Measurements from ENCODE around the gene CSRNP3. TPM values are rescaled to one million over a fixed set of nuclear protein-coding genes. Genes with fewer than 3 reads are reported as not detected.

Gene CSRNP3
- total and polyA plus RNA-seq, 5 donors from 2014 or later, result not detected

GRCh38 chr2:165639504-165639903 is 170.0 kb downstream of the CSRNP3 start:
- no peak overlapping the region for H3K27ac Mint-ChIP-seq
- Histone ChIP-seq H3K4me1 (ENCODE audit: control insufficient read depth, insufficient read depth, low read length, poor library complexity, severe bottlenecking) (no peaks in the 10 kb centered on the region), H3K27me3 (ENCODE audit: control insufficient read depth, insufficient read depth, low read length) (no peaks in the 10 kb centered on the region), H3K36me3 (ENCODE audit: control insufficient read depth, insufficient read depth, low read length) (no peaks in the 10 kb centered on the region), H3K9me3 (ENCODE audit: control insufficient read depth in 2 of 2, low read length in 2 of 2) (no peaks in the 10 kb centered on the region), H3K4me3 (ENCODE audit: low read depth, low read length) (no peak overlapping the region), H3K27ac (ENCODE audit: insufficient read depth, low read length, poor library complexity, severe bottlenecking) (no peak overlapping the region)
- DNase-seq (no peak), ATAC-seq (ENCODE audit: low read depth in 2 of 2) (no peak)
- H3K9me3 Mint-ChIP-seq, result no peaks in the 10 kb centered on the region
- H3K4me1 Mint-ChIP-seq, result no peaks in the 10 kb centered on the region
- no peak overlapping the region for H3K4me3 Mint-ChIP-seq
- H3K36me3 Mint-ChIP-seq, result no peaks in the 10 kb centered on the region
- peaks cover 4% of the 10 kb centered on the region for H3K27me3 Mint-ChIP-seq

GRCh38 chr2:165640247-165640929 is 170.9 kb downstream of the CSRNP3 start:
- no peak overlapping the region for H3K4me3 Mint-ChIP-seq
- no peaks in the 10 kb centered on the region for H3K36me3 Mint-ChIP-seq
- no peaks in the 10 kb centered on the region for H3K36me3 ChIP-seq (ENCODE audit: control insufficient read depth, insufficient read depth, low read length)
- H3K4me1 ChIP-seq (ENCODE audit: control insufficient read depth, insufficient read depth, low read length, poor library complexity, severe bottlenecking), result no peaks in the 10 kb centered on the region
- H3K4me3 ChIP-seq (ENCODE audit: low read depth, low read length), result no peak overlapping the region
- H3K27ac Mint-ChIP-seq, result no peak overlapping the region
- no peaks in the 10 kb centered on the region for H3K9me3 ChIP-seq (ENCODE audit: control insufficient read depth in 2 of 2, low read length in 2 of 2)
- ATAC-seq (ENCODE audit: low read depth in 2 of 2) (no peak), DNase-seq (no peak)
- H3K4me1 Mint-ChIP-seq, result no peaks in the 10 kb centered on the region
- no peak overlapping the region for H3K27ac ChIP-seq (ENCODE audit: insufficient read depth, low read length, poor library complexity, severe bottlenecking)
- peaks cover 4% of the 10 kb centered on the region for H3K27me3 Mint-ChIP-seq
- H3K27me3 ChIP-seq (ENCODE audit: control insufficient read depth, insufficient read depth, low read length), result no peaks in the 10 kb centered on the region
- H3K9me3 Mint-ChIP-seq, result no peaks in the 10 kb centered on the region

GRCh38 chr2:165645930-165646831 is 176.7 kb downstream of the CSRNP3 start:
- Mint-ChIP-seq H3K27me3 (peaks cover 4% of the 10 kb centered on the region), H3K9me3 (peaks cover 0 to 2% (median 0%) of the 10 kb centered on the region in 7 donors), H3K4me3 (no peak overlapping the region), H3K27ac (no peak overlapping the region), H3K4me1 (no peaks in the 10 kb centered on the region), H3K36me3 (no peaks in the 10 kb centered on the region)
- H3K36me3 ChIP-seq (ENCODE audit: control insufficient read depth, insufficient read depth, low read length), result no peaks in the 10 kb centered on the region
- no peak overlapping the region for H3K27ac ChIP-seq (ENCODE audit: insufficient read depth, low read length, poor library complexity, severe bottlenecking)
- H3K4me3 ChIP-seq (ENCODE audit: low read depth, low read length), result no peak overlapping the region
- H3K4me1 ChIP-seq (ENCODE audit: control insufficient read depth, insufficient read depth, low read length, poor library complexity, severe bottlenecking), result no peaks in the 10 kb centered on the region
- no peak for DNase-seq
- no peaks in the 10 kb centered on the region for H3K27me3 ChIP-seq (ENCODE audit: control insufficient read depth, insufficient read depth, low read length)
- no peak for ATAC-seq (ENCODE audit: low read depth in 2 of 2)
- H3K9me3 ChIP-seq (ENCODE audit: control insufficient read depth in 2 of 2, low read length in 2 of 2), result no peaks in the 10 kb centered on the region

DNA sequence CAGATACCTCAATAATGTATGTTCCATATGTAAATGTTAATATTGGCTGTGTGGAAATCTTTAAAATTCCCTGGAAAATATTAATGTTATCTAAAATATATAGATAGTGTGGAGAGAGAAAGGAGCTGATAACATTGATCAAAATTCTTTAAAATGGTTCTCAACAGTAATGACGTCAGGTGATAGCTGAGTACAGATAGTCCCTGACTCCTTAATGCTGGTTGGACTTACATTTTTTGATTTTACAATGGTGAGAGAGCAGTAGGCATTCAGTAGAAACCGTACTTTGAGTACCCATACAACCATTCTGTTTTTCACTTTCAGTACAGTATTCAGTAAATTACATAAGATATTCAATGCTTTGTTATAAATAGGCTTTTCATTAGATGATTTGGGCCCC is 177.9 kb downstream of the CSRNP3 start:
- Mint-ChIP-seq H3K27me3 (peaks cover 8% of the 10 kb centered on the region), H3K36me3 (no peaks in the 10 kb centered on the region), H3K4me1 (no peaks in the 10 kb centered on the region), H3K4me3 (no peak overlapping the region), H3K9me3 (peaks cover 0 to 2% (median 0%) of the 10 kb centered on the region in 7 donors), H3K27ac (no peak overlapping the region)
- H3K36me3 ChIP-seq (ENCODE audit: control insufficient read depth, insufficient read depth, low read length), result no peaks in the 10 kb centered on the region
- H3K4me1 ChIP-seq (ENCODE audit: control insufficient read depth, insufficient read depth, low read length, poor library complexity, severe bottlenecking), result no peaks in the 10 kb centered on the region
- no peaks in the 10 kb centered on the region for H3K27me3 ChIP-seq (ENCODE audit: control insufficient read depth, insufficient read depth, low read length)
- H3K27ac ChIP-seq (ENCODE audit: insufficient read depth, low read length, poor library complexity, severe bottlenecking), result no peak overlapping the region
- DNase-seq (no peak), ATAC-seq (ENCODE audit: low read depth in 2 of 2) (no peak)
- H3K4me3 ChIP-seq (ENCODE audit: low read depth, low read length), result no peak overlapping the region
- H3K9me3 ChIP-seq (ENCODE audit: control insufficient read depth in 2 of 2, low read length in 2 of 2), result no peaks in the 10 kb centered on the region

DNA sequence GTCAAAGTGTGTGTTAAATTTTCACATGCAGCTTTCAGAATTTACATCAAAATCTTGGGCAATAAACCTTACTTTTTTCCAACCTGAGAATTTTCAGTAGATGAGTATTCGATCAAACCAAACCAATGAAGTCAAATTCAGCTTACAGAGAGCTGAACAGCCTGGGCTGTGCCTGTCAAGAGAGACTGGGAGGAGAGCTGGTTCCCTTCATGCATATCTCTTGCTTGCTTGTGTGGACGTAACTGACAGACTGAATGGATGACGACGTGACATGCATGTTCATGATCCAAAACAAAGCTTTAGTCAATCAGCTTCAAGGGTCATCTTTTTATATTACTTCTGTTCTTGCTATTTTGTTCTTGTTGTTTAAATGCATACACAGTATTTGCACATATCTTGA is 179.3 kb downstream of the CSRNP3 start:
- peaks cover 0 to 2% (median 0%) of the 10 kb centered on the region in 7 donors for H3K9me3 Mint-ChIP-seq
- H3K36me3 Mint-ChIP-seq, result no peaks in the 10 kb centered on the region
- no peaks in the 10 kb centered on the region for H3K4me1 Mint-ChIP-seq
- peaks cover 6% of the 10 kb centered on the region for H3K27me3 Mint-ChIP-seq
- DNase-seq, result no peak
- Histone ChIP-seq H3K36me3 (ENCODE audit: control insufficient read depth, insufficient read depth, low read length) (no peaks in the 10 kb centered on the region), H3K9me3 (ENCODE audit: control insufficient read depth in 2 of 2, low read length in 2 of 2) (no peaks in the 10 kb centered on the region), H3K4me3 (ENCODE audit: low read depth, low read length) (no peak overlapping the region), H3K27ac (ENCODE audit: insufficient read depth, low read length, poor library complexity, severe bottlenecking) (no peak overlapping the region), H3K4me1 (ENCODE audit: control insufficient read depth, insufficient read depth, low read length, poor library complexity, severe bottlenecking) (no peaks in the 10 kb centered on the region), H3K27me3 (ENCODE audit: control insufficient read depth, insufficient read depth, low read length) (no peaks in the 10 kb centered on the region)
- no peak for ATAC-seq (ENCODE audit: low read depth in 2 of 2)
- H3K4me3 Mint-ChIP-seq, result no peak overlapping the region
- no peak overlapping the region for H3K27ac Mint-ChIP-seq

DNA sequence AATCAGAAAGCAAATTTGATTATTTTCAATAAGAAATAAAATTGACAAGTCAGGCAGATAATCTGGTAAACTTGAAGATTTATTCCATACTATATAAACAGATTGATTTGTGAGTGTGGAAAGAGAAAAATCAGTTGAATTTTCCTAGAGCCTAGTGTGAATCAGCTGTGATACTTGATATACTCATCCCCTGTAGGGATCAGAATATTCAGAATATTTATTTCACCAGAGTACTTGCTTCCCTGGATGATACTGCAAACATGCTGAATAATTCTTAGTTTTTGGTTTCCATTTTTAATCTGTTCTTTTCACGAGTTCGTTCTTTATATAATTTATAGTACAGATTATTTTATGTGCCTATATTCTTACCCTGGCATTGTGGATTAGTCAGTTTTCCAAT is 181.7 kb downstream of the CSRNP3 start:
- ATAC-seq (ENCODE audit: low read depth in 2 of 2) (no peak), DNase-seq (no peak)
- Mint-ChIP-seq H3K4me3 (no peak overlapping the region), H3K4me1 (no peaks in the 10 kb centered on the region), H3K36me3 (no peaks in the 10 kb centered on the region), H3K27me3 (peaks cover 4% of the 10 kb centered on the region), H3K27ac (no peak overlapping the region), H3K9me3 (peaks cover 0 to 2% (median 0%) of the 10 kb centered on the region in 7 donors)
- no peaks in the 10 kb centered on the region for H3K9me3 ChIP-seq (ENCODE audit: control insufficient read depth in 2 of 2, low read length in 2 of 2)
- no peak overlapping the region for H3K4me3 ChIP-seq (ENCODE audit: low read depth, low read length)
- H3K4me1 ChIP-seq (ENCODE audit: control insufficient read depth, insufficient read depth, low read length, poor library complexity, severe bottlenecking), result no peaks in the 10 kb centered on the region
- H3K27me3 ChIP-seq (ENCODE audit: control insufficient read depth, insufficient read depth, low read length), result no peaks in the 10 kb centered on the region
- H3K27ac ChIP-seq (ENCODE audit: insufficient read depth, low read length, poor library complexity, severe bottlenecking), result no peak overlapping the region
- no peaks in the 10 kb centered on the region for H3K36me3 ChIP-seq (ENCODE audit: control insufficient read depth, insufficient read depth, low read length)

GRCh38 chr2:165655661-165656060 is 186.2 kb downstream of the CSRNP3 start:
- Mint-ChIP-seq H3K27ac (no peak overlapping the region), H3K27me3 (peaks cover 8% of the 10 kb centered on the region), H3K36me3 (no peaks in the 10 kb centered on the region), H3K9me3 (peaks cover 0 to 3% (median 0%) of the 10 kb centered on the region in 7 donors), H3K4me1 (no peaks in the 10 kb centered on the region), H3K4me3 (no peak overlapping the region)
- Histone ChIP-seq H3K27me3 (ENCODE audit: control insufficient read depth, insufficient read depth, low read length) (no peaks in the 10 kb centered on the region), H3K36me3 (ENCODE audit: control insufficient read depth, insufficient read depth, low read length) (no peaks in the 10 kb centered on the region), H3K4me1 (ENCODE audit: control insufficient read depth, insufficient read depth, low read length, poor library complexity, severe bottlenecking) (no peaks in the 10 kb centered on the region), H3K9me3 (ENCODE audit: control insufficient read depth in 2 of 2, low read length in 2 of 2) (no peaks in the 10 kb centered on the region), H3K4me3 (ENCODE audit: low read depth, low read length) (no peak overlapping the region), H3K27ac (ENCODE audit: insufficient read depth, low read length, poor library complexity, severe bottlenecking) (no peak overlapping the region)
- DNase-seq, result no peak
- no peak for ATAC-seq (ENCODE audit: low read depth in 2 of 2)

Data from CD4-positive, CD25-positive, alpha-beta regulatory T cell (primary cell).